H1 (cell line): ENCODE measurements around the gene GLCE. TPM values are rescaled to one million over a fixed set of nuclear protein-coding genes. Genes with fewer than 3 reads are reported as not detected.

Experiments
- CTCF ChIA-PET: fragments of 300-600 bp; sonication (Branson Sonifier 250); formaldehyde crosslinking; loops from one replicate; lab custom pipeline; 2021; ENCODE audit not compliant: partially characterized antibody; lab: Charles Lee
- POLR2A ChIA-PET: fragments of 300-600 bp; sonication (Branson Sonifier 250); formaldehyde crosslinking; loops from one replicate; lab custom pipeline; 2021; ENCODE audit warnings: inconsistent platforms; ENCODE audit not compliant: partially characterized antibody; lab: Charles Lee
- DNase-seq, 2 experiments: peaks; one replicate each; pipeline versions ENCODE4 v3.0.0 to v3.0.0-alpha.2; 2010 to 2022; ENCODE audit warnings: low spot score in 2 of 2, low read depth in 1 of 2, mixed read lengths in 1 of 2
- FAIRE-seq: peaks from 2 replicates; lab custom pipeline; 2011; peaks lifted over from hg19 to GRCh38; lab: Jason Lieb, UNC
- H2AFZ ChIP-seq: 2 replicates; pipeline ENCODE4 v1.8.1; 2012; ENCODE audit warnings: low read length, inconsistent platforms
- H2AK5ac ChIP-seq: 2 replicates; pipeline ENCODE4 v1.6.1; 2013; ENCODE audit warnings: low read depth, low read length
- H2BK120ac ChIP-seq: replicated peaks from 2 replicates; pipeline ENCODE3; 2013; ENCODE audit warnings: low read depth, low read length, inconsistent platforms
- H2BK12ac ChIP-seq: 2 replicates; pipeline ENCODE4 v1.6.1; 2013; ENCODE audit warnings: low read depth, low read length
- H2BK15ac ChIP-seq: 2 replicates; pipeline ENCODE4 v1.6.1; 2013; ENCODE audit warnings: low read length
- H2BK20ac ChIP-seq: 2 replicates; pipeline ENCODE4 v1.6.1; 2013; ENCODE audit warnings: low read length
- H2BK5ac ChIP-seq: 2 replicates; pipeline ENCODE4 v1.6.1; 2013; ENCODE audit warnings: low read depth, low read length
- H3K14ac ChIP-seq: 2 replicates; pipeline ENCODE4 v1.6.1; 2013; ENCODE audit warnings: inconsistent platforms; ENCODE audit not compliant: insufficient read length
- H3K18ac ChIP-seq: 2 replicates; pipeline ENCODE4 v1.6.1; 2013; ENCODE audit warnings: low read length; ENCODE audit errors: extremely low read depth
- H3K23ac ChIP-seq: 2 replicates; pipeline ENCODE4 v1.6.1; 2013; ENCODE audit warnings: inconsistent platforms; ENCODE audit not compliant: insufficient read length
- H3K23me2 ChIP-seq: 2 replicates; pipeline ENCODE4 v1.6.1; 2013; ENCODE audit warnings: low read depth, low read length
- H3K27ac ChIP-seq: 2 replicates; pipeline ENCODE4 v1.6.1; 2011; ENCODE audit warnings: low read depth, low read length, inconsistent platforms
- H3K27me3 ChIP-seq, 4 experiments: replicated peaks in 1 of 4; 1 replicate in 1 of 4; 2 replicates in 3 of 4; pipeline versions ENCODE4 v1.6.1 to v1.8.1; 2011 to 2013; ENCODE audit warnings: low read length in 3 of 4, mild to moderate bottlenecking in 3 of 4, inconsistent platforms in 2 of 4, mixed read lengths in 2 of 4, moderate library complexity in 1 of 4; ENCODE audit not compliant: control insufficient read depth in 3 of 4, insufficient read depth in 3 of 4; ENCODE audit errors: extremely low read depth in 1 of 4
- H3K36me3 ChIP-seq, 4 experiments: 2 replicates each; pipeline versions ENCODE4 v1.6.1 to v1.8.1; 2011 to 2013; ENCODE audit warnings: mild to moderate bottlenecking in 4 of 4, low read length in 3 of 4, moderate library complexity in 2 of 4, control low read depth in 1 of 4, inconsistent platforms in 1 of 4; ENCODE audit not compliant: insufficient read depth in 4 of 4, control insufficient read depth in 2 of 4
- H3K4ac ChIP-seq: replicated peaks from 2 replicates; pipeline ENCODE3; 2013; ENCODE audit warnings: low read length, low read depth, mixed read lengths, inconsistent platforms; ENCODE audit not compliant: insufficient read length
- H3K4me1 ChIP-seq, 4 experiments: replicated peaks in 1 of 4; 1 replicate in 1 of 4; 2 replicates in 3 of 4; pipeline versions ENCODE4 v1.6.1 to v1.8.1; 2011 to 2013; ENCODE audit warnings: low read length in 3 of 4, inconsistent platforms in 2 of 4, mixed read lengths in 1 of 4; ENCODE audit not compliant: insufficient read depth in 4 of 4, control insufficient read depth in 3 of 4
- H3K4me2 ChIP-seq, 2 experiments: 2 replicates each; pipeline versions ENCODE4 v1.6.1 to v1.8.1; 2011 to 2013; ENCODE audit warnings: low read depth in 2 of 2, low read length in 2 of 2, control low read depth in 1 of 2, inconsistent platforms in 1 of 2, mild to moderate bottlenecking in 1 of 2; ENCODE audit not compliant: insufficient read depth in 1 of 2
- H3K4me3 ChIP-seq, 4 experiments: fragments of 200-600, 300-600 bp in 1 of 4; sonication (generic), shearing (Covaris generic), sonication (Bioruptor Twin) in 1 of 4; 2 replicates each; pipeline versions ENCODE4 v1.5.1 to v1.8.1; 2011 to 2016; ENCODE audit warnings: low read length in 4 of 4, low read depth in 3 of 4, control low read depth in 2 of 4, inconsistent platforms in 2 of 4, mild to moderate bottlenecking in 2 of 4, mixed read lengths in 1 of 4, moderate library complexity in 1 of 4; ENCODE audit not compliant: insufficient read depth in 2 of 4; ENCODE audit errors: extremely low read depth in 1 of 4
- H3K56ac ChIP-seq: replicated peaks from 2 replicates; pipeline ENCODE3; 2013; ENCODE audit warnings: low read depth, mild to moderate bottlenecking, mixed read lengths, low read length, inconsistent platforms; ENCODE audit not compliant: insufficient read length
- H3K79me1 ChIP-seq: 2 replicates; pipeline ENCODE4 v1.6.1; 2013; ENCODE audit warnings: low read depth, low read length, control low read depth
- H3K79me2 ChIP-seq, 2 experiments: 2 replicates each; pipeline versions ENCODE4 v1.6.1 to v1.8.1; 2012 to 2013; ENCODE audit warnings: low read length in 2 of 2, mild to moderate bottlenecking in 2 of 2, inconsistent platforms in 1 of 2; ENCODE audit not compliant: insufficient read depth in 2 of 2, control insufficient read depth in 1 of 2
- H3K9ac ChIP-seq, 4 experiments: replicated peaks in 1 of 4; 1 replicate in 1 of 4; 2 replicates in 3 of 4; pipeline versions ENCODE4 v1.6.1 to v1.8.1; 2011 to 2013; ENCODE audit warnings: low read depth in 3 of 4, low read length in 3 of 4, control low read depth in 2 of 4, mild to moderate bottlenecking in 2 of 4, moderate library complexity in 2 of 4, inconsistent platforms in 1 of 4; ENCODE audit errors: extremely low read depth in 1 of 4
- H3K9me3 ChIP-seq, 2 experiments: 2 replicates each; pipeline versions ENCODE4 v1.6.1 to v1.8.1; 2012 to 2013; ENCODE audit warnings: mild to moderate bottlenecking in 2 of 2, moderate library complexity in 2 of 2, control low read depth in 1 of 2, inconsistent platforms in 1 of 2, low read depth in 1 of 2, low read length in 1 of 2, mixed read lengths in 1 of 2; ENCODE audit not compliant: insufficient read depth in 2 of 2
- H4K20me1 ChIP-seq, 2 experiments: replicated peaks in 1 of 2; 2 replicates each; pipeline versions ENCODE3 to v1.8.1; 2011 to 2013; ENCODE audit warnings: inconsistent platforms in 2 of 2, low read length in 2 of 2, mild to moderate bottlenecking in 1 of 2; ENCODE audit not compliant: insufficient read depth in 2 of 2, control insufficient read depth in 1 of 2
- H4K5ac ChIP-seq: 2 replicates; pipeline ENCODE4 v1.6.1; 2013; ENCODE audit warnings: low read length, low read depth, mixed read lengths, inconsistent platforms; ENCODE audit not compliant: insufficient read length
- H4K8ac ChIP-seq: 2 replicates; pipeline ENCODE4 v1.8.0; 2013; ENCODE audit warnings: mild to moderate bottlenecking, moderate library complexity, low read length, inconsistent platforms; ENCODE audit not compliant: insufficient read depth; ENCODE audit errors: extremely low read depth
- H4K91ac ChIP-seq: replicated peaks from 2 replicates; pipeline ENCODE3; 2013; ENCODE audit warnings: low read length, mixed read lengths, inconsistent platforms; ENCODE audit not compliant: insufficient read length
- CEBPB ChIP-seq: IDR thresholded peaks from 2 replicates; pipeline ENCODE4 v1.6.1; 2012; ENCODE audit warnings: low read depth, low read length
- HDAC6 ChIP-seq: IDR thresholded peaks from one replicate; pipeline ENCODE4 v1.7.1; 2012; ENCODE audit warnings: low read depth, mild to moderate bottlenecking, inconsistent platforms, low read length, moderate library complexity
- KDM1A ChIP-seq: fragments of 200-600, 300-600 bp; sonication (generic); IDR thresholded peaks from 2 replicates; pipeline ENCODE4 v1.7.1; 2016; ENCODE audit warnings: mild to moderate bottlenecking, low read length, borderline replicate concordance
- KDM5A ChIP-seq: fragments of 200-600 bp; IDR thresholded peaks from 2 replicates; pipeline ENCODE4 v1.7.1; 2012; ENCODE audit warnings: mild to moderate bottlenecking, low read length, inconsistent platforms, mixed read lengths
- NANOG ChIP-seq: IDR thresholded peaks from 2 replicates; pipeline ENCODE4 v1.6.1; 2011; ENCODE audit warnings: low read length, low read depth, mild to moderate bottlenecking, inconsistent platforms; ENCODE audit not compliant: insufficient read depth, poor library complexity, severe bottlenecking
- NRF1 ChIP-seq: IDR thresholded peaks from 2 replicates; pipeline ENCODE4 v1.6.1; 2011; ENCODE audit warnings: mild to moderate bottlenecking, low read depth, low read length, improper control_type of control experiment
- POLR2A ChIP-seq, 2 experiments: IDR thresholded peaks; 1 replicate in 1 of 2; 2 replicates in 1 of 2; pipeline ENCODE4 v1.6.1; 2011; ENCODE audit warnings: low read depth in 2 of 2, low read length in 2 of 2, mild to moderate bottlenecking in 2 of 2; ENCODE audit errors: control extremely low read depth in 1 of 2
- POU5F1 ChIP-seq: IDR thresholded peaks from 2 replicates; pipeline ENCODE4 v1.6.1; 2011; ENCODE audit warnings: low read depth, mild to moderate bottlenecking, low read length, moderate library complexity
- SP4 ChIP-seq: IDR thresholded peaks from 2 replicates; pipeline ENCODE4 v1.6.1; 2012; ENCODE audit warnings: low read length, inconsistent platforms
- SUZ12 ChIP-seq: fragments of 200-600 bp; sonication (generic); IDR thresholded peaks from 2 replicates; pipeline ENCODE4 v1.6.1; 2012; ENCODE audit warnings: mild to moderate bottlenecking, inconsistent platforms, low read length, moderate library complexity, mixed read lengths
- WGBS, 2 experiments: shearing (Covaris generic) in 1 of 2; methylation state at CpG; one replicate each; pipeline versions ENCODE4 v1.1.6 to v1.1.7; 2013 to 2015; ENCODE audit warnings: low lambda C conversion rate in 2 of 2, mixed read lengths in 2 of 2, inconsistent platforms in 1 of 2, low coverage in 1 of 2, missing lambda C conversion rate in 1 of 2; ENCODE audit not compliant: insufficient replicate concordance in 2 of 2, insufficient coverage in 1 of 2, insufficient read length in 1 of 2; ENCODE audit errors: extremely low coverage in 1 of 2, missing lambda C conversion rate in 1 of 2; 5-methylcytosine and 5-hydroxymethylcytosine counted together
- polyA plus RNA-seq, 7 experiments: library from polyadenylated mRNA; depleted of rRNA in 3 of 7; stranded (reverse) in 5 of 7; unstranded in 2 of 7; fragments of >200 nt in 5 of 7; fragments of 200-250 nt in 2 of 7; gene quantifications; 1 replicate in 5 of 7; 2 replicates in 1 of 7; 4 replicates in 1 of 7; pipeline versions ENCODE4 v1.2.1 to v1.2.3, GENCODE V29; 2011 to 2013; ENCODE audit warnings: missing spikeins in 2 of 7, mixed read lengths in 2 of 7
- total RNA-seq: library from RNA; stranded (reverse); fragmentation: NEBNext Ultra II Directional; extraction: Animal tissue kit (Norgen Biotek cat#: 25700); gene quantifications from 2 replicates; pipeline ENCODE4 v1.2.1, GENCODE V29; 2021
- TF ChIP-seq, protein P1 (sequence below): IDR thresholded peaks from 2 replicates; pipeline ENCODE4 v1.6.1; 2011; ENCODE audit warnings: low read depth, mild to moderate bottlenecking, low read length; ENCODE audit not compliant: insufficient read depth
- TF ChIP-seq, protein P2 (sequence below): IDR thresholded peaks from 2 replicates; pipeline ENCODE4 v1.6.1; 2012; ENCODE audit warnings: inconsistent platforms

GLCE gene
- total and polyA plus RNA-seq, 2 of the 8 experiments (the other 6 are each of a cell fraction or from before 2014, with no cell fraction given), result 17.1 to 22.7 TPM

DNA sequence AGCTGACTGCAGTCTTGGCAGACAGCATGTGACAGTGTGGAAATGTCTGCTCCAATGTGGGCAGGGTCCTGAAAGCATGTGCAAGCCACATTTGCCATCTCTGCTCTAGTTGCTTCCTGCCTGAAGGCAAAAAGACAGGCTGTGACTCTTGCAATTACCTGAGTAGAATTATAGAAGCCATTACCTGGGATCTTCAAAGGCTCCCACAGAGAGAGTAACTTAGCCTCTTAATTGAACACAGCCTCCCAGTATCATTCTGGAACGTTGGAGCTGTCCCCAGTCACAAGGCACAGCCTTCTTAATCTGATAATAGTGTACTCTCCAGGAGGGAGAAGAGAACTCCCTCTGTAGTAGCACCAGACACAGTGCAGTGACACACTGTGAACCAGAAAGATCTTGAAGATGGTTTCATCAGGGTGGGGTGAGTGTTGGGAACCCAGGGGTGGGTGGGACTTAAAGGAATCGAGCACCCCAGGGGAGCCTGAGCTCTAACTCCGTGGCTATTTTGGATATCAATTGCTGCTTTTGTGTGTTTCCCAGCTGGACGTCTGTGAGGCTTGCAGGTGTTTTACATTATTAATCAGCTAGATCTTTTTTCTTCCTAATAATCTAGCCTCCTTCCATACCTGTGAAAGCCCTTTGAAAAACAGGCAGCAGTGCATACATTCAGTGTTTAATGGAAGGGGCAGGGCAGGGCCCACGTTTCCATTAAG is 40.6 kb upstream of the GLCE start:
- peak; percentile 72 for FAIRE-seq
- H2AK5ac ChIP-seq, result no peak overlapping the region
- no peak overlapping the region for H3K23ac ChIP-seq
- no peaks in the 10 kb centered on the region for H4K20me1 ChIP-seq
- peaks cover 0 to 26% (median 16%) of the 10 kb centered on the region in 4 experiments; a peak in 6 of 7 replicates for H3K27me3 ChIP-seq
- H3K9me3 ChIP-seq, result no peaks in the 10 kb centered on the region
- H3K79me2 ChIP-seq, result no peaks in the 10 kb centered on the region
- peaks cover 28 to 44% (median 35%) of the 10 kb centered on the region in 4 experiments for H3K4me1 ChIP-seq
- H3K4ac ChIP-seq, result no peak overlapping the region
- no peaks in the 10 kb centered on the region for H3K36me3 ChIP-seq
- 0% methylated on average over 5 of the region's 5 CpGs; no CpG with 5 or more reads in 1 of the 2 experiments for WGBS, 2 experiments
- no peak overlapping the region; the same call in 1 of the 2 replicates for H2BK20ac ChIP-seq
- H3K9ac ChIP-seq, result no peak overlapping the region
- H3K23me2 ChIP-seq, result peaks cover 3% of the 10 kb centered on the region
- H3K56ac ChIP-seq, result no peak overlapping the region
- no peak overlapping the region for H4K8ac ChIP-seq
- no peaks in the 10 kb centered on the region; the same call in 1 of the 2 replicates for H3K79me1 ChIP-seq
- peak in 1 of 2 experiments; percentile 29 for DNase-seq
- peak overlapping the region in 1 of 4 experiments; percentile 12; a peak in 1 of 8 replicates for H3K4me3 ChIP-seq
- no peak overlapping the region for H4K91ac ChIP-seq
- ChIA-PET POLR2A (interaction anchor here (0.9 to 2.5 kb wide), 4 partner anchors 8 to 34 kb away, joined by 3 to 9 read pairs (median 4); no protein-coding TSS in a partner anchor), CTCF (interaction anchor here (0.7 to 1.6 kb wide), 5 partner anchors 12 to 84 kb away, joined by 3 to 4 read pairs (median 3); no protein-coding TSS in a partner anchor)
- H4K5ac ChIP-seq, result no peak overlapping the region
- no peak overlapping the region for H2BK15ac ChIP-seq
- H2BK5ac ChIP-seq, result no peak overlapping the region
- no peak overlapping the region for H3K27ac ChIP-seq
- H2AFZ ChIP-seq, result no peak overlapping the region
- H3K18ac ChIP-seq, result no peak overlapping the region; the same call in 1 of the 2 replicates
- no peak overlapping the region for H3K14ac ChIP-seq
- H3K4me2 ChIP-seq, result peak overlapping the region; percentile 42 to 80
- H2BK120ac ChIP-seq, result no peak overlapping the region
- peak overlapping the region; percentile 32; the same call in 1 of the 2 replicates for H2BK12ac ChIP-seq
- TF ChIP-seq NRF1, result no peak
- no peak for TF ChIP-seq SP4
- peak; percentile 62 for TF ChIP-seq NANOG
- TF ChIP-seq, protein P1, sequence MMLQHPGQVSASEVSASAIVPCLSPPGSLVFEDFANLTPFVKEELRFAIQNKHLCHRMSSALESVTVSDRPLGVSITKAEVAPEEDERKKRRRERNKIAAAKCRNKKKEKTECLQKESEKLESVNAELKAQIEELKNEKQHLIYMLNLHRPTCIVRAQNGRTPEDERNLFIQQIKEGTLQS, result no peak
- no peak for TF ChIP-seq POLR2A (IDR thresholded peaks at IDR 0.05; ENCODE audit: control extremely low read depth in 1 of 2, low read depth in 2 of 2, low read length in 2 of 2)
- no peak for TF ChIP-seq HDAC6
- no peak for TF ChIP-seq SUZ12
- TF ChIP-seq POU5F1, result no peak
- TF ChIP-seq, protein P2, sequence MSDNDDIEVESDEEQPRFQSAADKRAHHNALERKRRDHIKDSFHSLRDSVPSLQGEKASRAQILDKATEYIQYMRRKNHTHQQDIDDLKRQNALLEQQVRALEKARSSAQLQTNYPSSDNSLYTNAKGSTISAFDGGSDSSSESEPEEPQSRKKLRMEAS, result peak; percentile 38; the same call in 1 of the 2 replicates
- TF ChIP-seq KDM5A, result no peak
- TF ChIP-seq CEBPB, result no peak
- TF ChIP-seq KDM1A, result no peak
